Thyroid gland (tissue), 4 donors: ENCODE results near the gene HTD2. TPM values are rescaled to one million over a fixed set of nuclear protein-coding genes. Genes with fewer than 3 reads are reported as not detected.
A peak's percentile ranks its signal among the peaks of the same experiment; 100 is the strongest.

Experiments used
- DNase-seq, 2 donors: peaks; one replicate each; pipeline ENCODE4 v3.0.0-alpha.2; 2019
- H3K27ac ChIP-seq, 3 donors: fragments of 200-600 bp; sonication (generic); 1 replicate in 2 of 3; 2 replicates in 1 of 3; pipeline ENCODE4 v1.5.1; 2016 to 2019; ENCODE audit warnings: mild to moderate bottlenecking in 1 of 3, moderate library complexity in 1 of 3
- H3K27me3 ChIP-seq: fragments of 200-600 bp; sonication (generic); one replicate; pipeline ENCODE4 v1.5.1; 2019
- H3K36me3 ChIP-seq, 2 donors: fragments of 200-600 bp; sonication (generic); one replicate each; pipeline ENCODE4 v1.5.1; 2016 to 2019
- H3K4me1 ChIP-seq, 2 donors: fragments of 200-600 bp; sonication (generic); one replicate each; pipeline ENCODE4 v1.5.1; 2017 to 2019
- H3K4me3 ChIP-seq, 3 donors: fragments of 200-600 bp; sonication (generic); replicated peaks in 1 of 3; 1 replicate in 2 of 3; 2 replicates in 1 of 3; pipeline ENCODE4 v1.5.1; 2016; ENCODE audit warnings: mild to moderate bottlenecking in 1 of 3
- H3K9me3 ChIP-seq: fragments of 200-600 bp; sonication (generic); one replicate; pipeline ENCODE4 v1.5.1; 2017
- POLR2A ChIP-seq, 2 donors: fragments of 450-650 bp; IDR thresholded peaks; one replicate each; pipeline ENCODE4 v1.6.1; 2017; ENCODE audit warnings: antibody characterized with exemption in 2 of 2, mild to moderate bottlenecking in 2 of 2, moderate library complexity in 1 of 2
- WGBS, 2 donors: methylation state at CpG; one replicate each; pipeline ENCODE4 v1.1.5; 2017; 5-methylcytosine and 5-hydroxymethylcytosine counted together
- intact Hi-C: fragments of 100-400 bp; cut with DNase I; formaldehyde crosslinking; loops from one replicate; pipeline ENCODE4 v1.15.1; 2023
- total RNA-seq, 4 donors: library from RNA; depleted of rRNA; stranded (reverse); fragments of >200 nt; gene quantifications; one replicate each; pipeline ENCODE4 v1.2.3, GENCODE V29; 2016
- TF ChIP-seq, protein P1 (sequence below), 6 experiments: fragments of 200-600 bp in 3 of 6; fragments of 450-650 bp in 3 of 6; sonication (generic) in 3 of 6; IDR thresholded peaks; one replicate each; pipeline ENCODE4 v1.5.1; 2016 to 2019; ENCODE audit warnings: antibody characterized with exemption in 6 of 6, mild to moderate bottlenecking in 2 of 6, inconsistent platforms in 1 of 6, moderate library complexity in 1 of 6

HTD2 gene
- total RNA-seq, 4 donors from 2014 or later = 8.4 to 19.8 (median 18.6) TPM

DNA sequence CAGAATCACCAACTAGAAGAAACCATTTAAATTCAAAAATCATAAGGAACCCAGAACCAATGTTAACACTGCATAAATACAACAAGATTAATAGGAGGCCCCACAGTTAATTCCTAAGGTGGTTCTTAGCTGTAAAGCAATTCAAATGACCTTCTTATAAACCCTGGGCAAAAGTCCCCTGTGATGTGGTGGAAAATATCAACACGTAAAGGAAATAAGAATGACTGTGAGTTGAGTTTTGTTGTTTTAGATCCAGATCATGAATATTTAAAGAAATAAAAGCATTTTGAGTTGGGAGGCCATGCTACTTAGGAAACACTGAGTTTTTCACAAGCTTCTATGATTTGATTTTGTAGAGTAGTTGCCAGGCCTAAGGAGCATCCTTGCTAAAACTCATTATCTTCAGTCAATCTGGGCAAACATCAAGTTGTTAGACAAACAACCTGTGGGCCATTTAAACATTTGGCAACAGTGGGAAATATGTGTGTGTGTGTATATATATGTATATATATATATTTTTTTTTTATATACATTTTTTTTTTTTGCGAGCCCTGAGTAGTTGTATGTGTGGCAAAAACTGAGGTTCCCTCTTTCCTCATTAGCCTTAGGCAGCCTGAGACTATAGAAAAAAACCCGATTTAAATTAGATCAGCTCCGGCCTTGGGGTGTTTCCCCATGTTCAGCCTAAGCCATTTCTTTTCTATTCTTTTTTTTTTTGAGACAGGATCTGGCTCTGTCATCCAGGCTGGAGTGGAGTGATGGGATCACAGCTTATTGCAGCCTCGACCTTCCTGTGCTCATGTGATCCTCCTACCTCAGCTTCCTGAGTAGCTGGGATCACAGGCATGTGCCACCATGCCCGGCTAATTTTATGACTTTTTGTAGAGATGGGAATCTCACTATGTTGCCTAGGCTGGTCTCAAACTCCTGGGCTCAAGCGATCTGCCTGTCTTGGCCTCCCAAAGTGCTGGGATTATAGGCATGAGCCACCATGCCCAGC is 18.4 kb downstream of the HTD2 start:
- Histone ChIP-seq H3K27me3 (no peaks in the 10 kb centered on the region), H3K36me3 (no peaks in the 10 kb centered on the region), H3K9me3 (no peaks in the 10 kb centered on the region), H3K4me1 (peaks cover 39 to 43% of the 10 kb centered on the region in 2 donors), H3K27ac (peak overlapping the region; percentile 75 to 85 (median 81)), H3K4me3 (no peak overlapping the region)
- intact Hi-C loops = loop anchor here (5.0 kb wide), 1 partner anchor 88 kb away; no protein-coding TSS in a partner anchor
- WGBS, 2 donors = 83 to 85% methylated on average over 7 of the region's 7 CpGs
- TF ChIP-seq, protein P1, sequence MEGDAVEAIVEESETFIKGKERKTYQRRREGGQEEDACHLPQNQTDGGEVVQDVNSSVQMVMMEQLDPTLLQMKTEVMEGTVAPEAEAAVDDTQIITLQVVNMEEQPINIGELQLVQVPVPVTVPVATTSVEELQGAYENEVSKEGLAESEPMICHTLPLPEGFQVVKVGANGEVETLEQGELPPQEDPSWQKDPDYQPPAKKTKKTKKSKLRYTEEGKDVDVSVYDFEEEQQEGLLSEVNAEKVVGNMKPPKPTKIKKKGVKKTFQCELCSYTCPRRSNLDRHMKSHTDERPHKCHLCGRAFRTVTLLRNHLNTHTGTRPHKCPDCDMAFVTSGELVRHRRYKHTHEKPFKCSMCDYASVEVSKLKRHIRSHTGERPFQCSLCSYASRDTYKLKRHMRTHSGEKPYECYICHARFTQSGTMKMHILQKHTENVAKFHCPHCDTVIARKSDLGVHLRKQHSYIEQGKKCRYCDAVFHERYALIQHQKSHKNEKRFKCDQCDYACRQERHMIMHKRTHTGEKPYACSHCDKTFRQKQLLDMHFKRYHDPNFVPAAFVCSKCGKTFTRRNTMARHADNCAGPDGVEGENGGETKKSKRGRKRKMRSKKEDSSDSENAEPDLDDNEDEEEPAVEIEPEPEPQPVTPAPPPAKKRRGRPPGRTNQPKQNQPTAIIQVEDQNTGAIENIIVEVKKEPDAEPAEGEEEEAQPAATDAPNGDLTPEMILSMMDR (IDR thresholded peaks at IDR 0.05) = no peak
- TF ChIP-seq POLR2A (IDR thresholded peaks at IDR 0.05) = no peak
- DNase-seq = no peak

DNA sequence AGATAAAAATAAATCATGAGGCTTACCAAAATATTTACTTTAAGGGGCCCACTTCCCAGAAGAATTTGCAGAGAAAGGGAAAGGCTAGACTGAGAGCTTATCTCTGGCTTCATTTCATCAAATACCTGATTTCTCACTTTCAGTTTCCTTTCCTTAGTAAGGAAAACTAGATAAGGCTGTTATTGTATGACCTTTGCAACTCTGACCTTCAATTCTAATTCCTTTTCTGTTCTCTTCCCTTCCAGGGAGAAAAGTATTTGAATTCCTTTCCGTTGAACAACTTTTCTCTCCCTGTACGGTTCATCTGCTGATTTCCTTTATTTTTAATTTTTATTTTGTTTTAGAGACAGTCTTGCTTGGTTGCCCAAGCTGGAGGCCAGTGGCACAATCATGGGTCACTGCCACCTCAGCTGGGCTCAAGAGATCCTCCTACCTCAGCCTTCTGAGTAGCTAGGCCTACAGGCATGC is 19.2 kb downstream of the HTD2 start:
- 19 to 23% methylated on average over 2 of the region's 2 CpGs for WGBS, 2 donors
- Histone ChIP-seq H3K36me3 (no peaks in the 10 kb centered on the region), H3K4me1 (peaks cover 43 to 52% of the 10 kb centered on the region in 2 donors), H3K4me3 (no peak overlapping the region), H3K9me3 (no peaks in the 10 kb centered on the region), H3K27ac (peak overlapping the region; percentile 75 to 85 (median 81)), H3K27me3 (no peaks in the 10 kb centered on the region)
- intact Hi-C loops = no loop called here
- TF ChIP-seq, protein P1 (IDR thresholded peaks at IDR 0.05) = no peak
- no peak for TF ChIP-seq POLR2A (IDR thresholded peaks at IDR 0.05)
- DNase-seq = peak; percentile 62 to 72

DNA sequence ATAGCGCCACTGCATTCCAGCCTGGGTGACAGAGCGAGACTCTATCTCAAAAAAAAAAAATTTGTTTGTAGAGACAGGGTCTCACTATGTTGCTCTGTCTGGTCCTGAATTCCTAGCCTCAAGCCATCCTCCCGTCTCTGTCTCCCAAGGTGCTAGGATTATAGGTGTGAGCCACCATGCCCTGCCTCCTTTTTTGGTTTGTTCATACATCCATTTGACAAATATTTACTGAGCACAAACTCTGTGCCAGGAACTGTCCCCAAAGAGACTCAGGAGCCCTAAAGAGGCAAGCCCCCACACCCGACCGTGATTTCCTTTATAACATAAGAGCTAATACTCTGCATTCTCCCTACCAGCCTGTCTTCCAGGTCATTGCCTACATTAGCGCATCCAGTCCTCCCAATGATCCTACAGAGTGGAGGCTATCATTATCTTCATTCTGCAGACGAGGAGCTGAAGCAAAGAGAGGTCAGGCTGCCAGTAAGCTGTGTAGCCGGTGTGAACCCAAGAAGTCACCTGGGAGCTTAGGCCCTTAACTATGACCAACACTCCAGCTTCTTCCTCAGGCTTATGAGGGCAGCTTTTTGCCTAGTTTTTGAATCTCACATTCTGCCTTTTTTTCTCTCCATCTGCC is 20.1 kb downstream of the HTD2 start:
- Histone ChIP-seq H3K36me3 (no peaks in the 10 kb centered on the region), H3K4me3 (no peak overlapping the region), H3K4me1 (peaks cover 50 to 59% of the 10 kb centered on the region in 2 donors), H3K9me3 (no peaks in the 10 kb centered on the region), H3K27me3 (no peaks in the 10 kb centered on the region), H3K27ac (peak overlapping the region; percentile 75 to 85 (median 81))
- TF ChIP-seq, protein P1 (IDR thresholded peaks at IDR 0.05) = no peak
- no peak for TF ChIP-seq POLR2A (IDR thresholded peaks at IDR 0.05)
- intact Hi-C loops = no loop called here
- no peak for DNase-seq
- WGBS, 2 donors = 95 to 96% methylated on average over 8 of the region's 8 CpGs

DNA sequence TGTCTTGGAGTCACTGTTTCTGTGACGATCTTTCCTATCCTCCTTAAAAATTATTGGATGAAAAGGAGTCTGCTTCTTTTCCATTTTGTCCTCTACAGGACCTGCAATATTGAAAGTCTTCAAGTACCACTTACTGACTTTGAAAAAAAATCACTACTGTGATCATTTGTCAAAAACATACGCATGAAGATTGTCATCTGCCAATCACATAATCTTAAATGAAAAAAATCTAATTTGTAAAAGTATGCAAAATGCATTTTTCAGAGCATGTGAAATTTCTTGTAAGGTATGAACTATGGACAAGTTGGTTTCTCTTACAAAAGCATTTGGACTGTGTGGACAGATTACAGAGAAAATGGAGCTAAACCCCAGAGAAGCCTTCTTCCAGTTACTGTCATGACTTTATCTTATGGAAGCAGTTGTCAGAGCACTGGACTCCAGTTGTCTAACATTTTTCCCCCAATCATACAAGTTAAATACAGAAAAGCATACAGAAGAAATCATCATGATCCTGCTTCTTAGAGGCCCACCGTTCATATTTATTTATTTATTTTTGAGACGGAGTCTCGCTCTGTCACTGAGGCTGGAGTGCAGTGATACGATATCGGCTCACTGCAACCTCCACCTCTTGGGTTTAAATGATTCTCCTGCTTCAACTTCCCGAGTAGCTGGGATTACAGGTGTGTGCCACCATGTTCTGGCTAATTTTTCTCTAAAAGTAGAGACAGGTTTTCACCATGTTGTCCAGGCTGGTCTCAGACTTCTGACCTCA is 23.0 kb downstream of the HTD2 start:
- 88 to 91% methylated on average over 8 of the region's 8 CpGs for WGBS, 2 donors
- intact Hi-C loops = no loop called here

More for the DNA sequence above, 23.0 kb downstream of the HTD2 start:
- Histone ChIP-seq H3K4me3 (no peak overlapping the region), H3K27me3 (no peaks in the 10 kb centered on the region), H3K27ac (peak overlapping the region in 1 of 3 donors; percentile 13), H3K9me3 (no peaks in the 10 kb centered on the region), H3K36me3 (no peaks in the 10 kb centered on the region), H3K4me1 (peaks cover 51 to 62% of the 10 kb centered on the region in 2 donors)
- DNase-seq = no peak
- TF ChIP-seq, protein P1 (IDR thresholded peaks at IDR 0.05) = no peak
- TF ChIP-seq POLR2A (IDR thresholded peaks at IDR 0.05) = no peak
